GM12864 (cell line): ENCODE results near the gene SESN2.
"Not testable (repeated sequence)": the region's sequence is repeated elsewhere in the genome, so short reads cannot be mapped to it uniquely, and the experiment has no call there.

ENCODE experiments used
- DNase-seq: peaks from one replicate; pipeline ENCODE4 v3.0.0-alpha.2; 2011; ENCODE audit warnings: low read depth
- H3K4me3 ChIP-seq: 2 replicates; pipeline ENCODE4 v1.5.1; 2011; ENCODE audit warnings: mild to moderate bottlenecking, low read depth, low read length, control low read depth
- TF ChIP-seq, protein P1 (sequence below): IDR thresholded peaks from 2 replicates; pipeline ENCODE4 v1.5.1; 2011; ENCODE audit warnings: low read depth, mild to moderate bottlenecking, moderate library complexity, low read length, control low read depth, inconsistent platforms; ENCODE audit errors: missing control alignments

SESN2 gene

DNA sequence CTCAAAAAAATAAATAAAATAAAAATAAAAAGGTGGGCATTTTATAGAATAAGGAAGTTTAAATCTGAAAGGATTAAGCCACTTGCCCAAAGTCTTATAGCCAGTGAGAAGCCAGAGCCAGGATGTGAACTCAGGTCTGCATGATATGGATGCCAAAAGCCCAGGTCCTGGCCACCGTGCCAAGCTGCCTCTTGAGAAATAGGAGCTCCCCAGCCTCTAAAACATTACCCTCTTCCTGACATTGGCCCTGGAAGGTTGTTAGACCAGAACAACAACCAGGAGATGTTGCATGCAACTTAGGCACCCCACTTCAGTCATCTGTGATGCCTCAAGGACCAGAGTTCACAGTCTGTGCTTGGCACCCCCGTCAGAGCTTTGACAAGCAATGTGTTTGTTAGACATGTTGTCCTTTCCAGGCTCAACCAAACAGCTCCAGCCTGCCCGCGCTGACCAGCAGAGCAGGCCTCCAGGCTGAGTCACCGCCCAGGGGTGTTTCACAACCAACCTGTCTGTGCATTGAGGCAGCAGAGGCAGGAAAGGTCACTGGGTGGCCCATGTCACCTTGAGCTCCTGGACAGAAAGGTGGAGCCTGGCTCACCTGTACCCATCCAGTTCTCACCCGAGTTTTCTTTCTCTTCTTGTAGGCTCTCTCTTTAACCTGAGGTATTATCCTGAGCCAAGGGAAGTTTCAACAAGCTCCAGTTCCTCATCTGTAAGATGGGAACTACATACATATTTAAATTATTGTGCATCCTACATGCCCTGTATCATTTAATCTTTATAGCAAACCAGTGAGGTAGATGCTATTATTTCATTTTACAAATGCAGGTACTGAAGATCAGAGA, 54.6 kb downstream of the SESN2 start:
- H3K4me3 ChIP-seq: no peak overlapping the region
- TF ChIP-seq, protein P1, sequence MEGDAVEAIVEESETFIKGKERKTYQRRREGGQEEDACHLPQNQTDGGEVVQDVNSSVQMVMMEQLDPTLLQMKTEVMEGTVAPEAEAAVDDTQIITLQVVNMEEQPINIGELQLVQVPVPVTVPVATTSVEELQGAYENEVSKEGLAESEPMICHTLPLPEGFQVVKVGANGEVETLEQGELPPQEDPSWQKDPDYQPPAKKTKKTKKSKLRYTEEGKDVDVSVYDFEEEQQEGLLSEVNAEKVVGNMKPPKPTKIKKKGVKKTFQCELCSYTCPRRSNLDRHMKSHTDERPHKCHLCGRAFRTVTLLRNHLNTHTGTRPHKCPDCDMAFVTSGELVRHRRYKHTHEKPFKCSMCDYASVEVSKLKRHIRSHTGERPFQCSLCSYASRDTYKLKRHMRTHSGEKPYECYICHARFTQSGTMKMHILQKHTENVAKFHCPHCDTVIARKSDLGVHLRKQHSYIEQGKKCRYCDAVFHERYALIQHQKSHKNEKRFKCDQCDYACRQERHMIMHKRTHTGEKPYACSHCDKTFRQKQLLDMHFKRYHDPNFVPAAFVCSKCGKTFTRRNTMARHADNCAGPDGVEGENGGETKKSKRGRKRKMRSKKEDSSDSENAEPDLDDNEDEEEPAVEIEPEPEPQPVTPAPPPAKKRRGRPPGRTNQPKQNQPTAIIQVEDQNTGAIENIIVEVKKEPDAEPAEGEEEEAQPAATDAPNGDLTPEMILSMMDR: no peak
- DNase-seq: no peak

DNA sequence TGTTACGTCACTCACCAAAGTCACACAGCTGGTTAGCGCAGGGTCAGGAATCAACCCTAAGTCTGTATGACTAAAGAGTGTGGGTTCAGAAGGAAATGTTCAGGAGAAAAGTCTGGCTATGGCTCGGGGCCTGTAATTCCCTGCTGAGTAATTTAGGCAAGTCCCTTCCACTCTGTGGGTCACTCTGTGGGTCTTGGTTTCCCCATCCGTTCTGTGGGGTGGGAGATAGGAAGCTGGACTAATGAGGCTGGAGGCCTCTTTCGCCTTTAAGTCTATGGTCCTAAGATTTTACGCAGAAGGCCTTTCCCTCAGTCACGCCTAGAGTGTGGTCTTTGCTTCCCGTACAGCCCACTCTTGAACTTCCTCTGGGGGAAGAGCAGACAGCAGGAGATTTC, 55.2 kb downstream of the SESN2 start:
- no peak for DNase-seq
- H3K4me3 ChIP-seq: no peak overlapping the region

DNA sequence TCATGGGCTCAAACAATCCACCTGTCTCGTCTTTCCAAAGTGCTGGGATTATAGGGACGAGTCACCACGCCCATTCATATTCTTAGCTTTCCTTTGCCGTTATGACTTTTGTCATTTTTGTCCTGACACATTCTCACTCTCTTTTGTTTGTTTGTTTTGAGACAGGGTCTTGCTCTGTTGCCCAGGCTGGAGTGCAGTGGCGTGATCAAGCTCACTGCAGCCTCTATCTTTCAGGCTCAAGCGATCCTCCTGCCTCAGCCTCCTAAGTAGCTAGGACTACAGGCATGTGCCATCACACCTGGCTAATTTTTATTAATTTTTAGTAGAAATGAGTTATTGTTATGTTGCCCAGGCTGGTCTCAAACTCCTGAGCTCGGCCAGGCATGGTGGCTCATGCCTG, 57.7 kb downstream of the SESN2 start:
- TF ChIP-seq, protein P1: no peak
- no peak for DNase-seq

More for the DNA sequence above, 55.2 kb downstream of the SESN2 start:
- TF ChIP-seq, protein P1: no peak

DNA sequence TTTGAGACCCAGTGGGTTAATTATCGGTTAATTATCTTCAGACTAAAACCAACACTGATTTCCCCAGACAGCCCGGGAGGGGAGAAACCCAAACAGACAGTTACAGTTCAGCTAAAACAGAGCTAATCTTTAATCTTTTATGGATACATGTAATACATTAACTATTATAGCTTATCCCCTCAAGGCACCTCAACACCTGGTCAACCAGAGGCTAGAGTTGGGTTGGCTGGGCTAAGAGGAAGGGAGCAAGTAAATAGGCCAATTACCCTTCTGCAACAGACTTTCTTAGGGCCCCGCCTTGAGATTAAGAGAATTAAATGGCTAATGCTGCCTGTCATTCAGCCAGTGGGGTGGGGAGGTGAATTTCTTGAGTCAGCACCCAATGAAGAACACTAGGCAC, 62.9 kb downstream of the SESN2 start:
- no peak for DNase-seq
- TF ChIP-seq, protein P1: no peak
- no peak overlapping the region for H3K4me3 ChIP-seq

More for the DNA sequence above, 57.7 kb downstream of the SESN2 start:
- H3K4me3 ChIP-seq: no peak overlapping the region

DNA sequence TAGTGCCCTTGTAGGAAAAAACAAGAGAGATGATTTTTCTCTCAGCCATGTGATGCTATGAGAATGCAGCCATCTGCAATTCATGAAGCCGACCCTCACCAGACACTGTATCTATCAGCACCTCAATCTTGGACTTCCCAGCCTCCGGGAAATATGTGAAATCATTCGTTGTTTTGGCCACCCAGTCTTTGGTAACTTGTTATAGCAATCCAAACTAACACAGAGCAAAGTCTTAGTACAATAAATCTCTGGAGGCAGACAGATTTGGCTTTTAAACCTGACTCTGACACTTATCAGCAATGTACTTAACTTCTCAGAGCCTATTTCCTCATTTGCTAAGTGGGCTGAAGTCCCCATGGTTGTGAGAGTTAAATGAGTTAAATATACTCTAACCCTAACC, 64.4 kb downstream of the SESN2 start:
- no peak for DNase-seq
- H3K4me3 ChIP-seq: no peak overlapping the region
- TF ChIP-seq, protein P1: no peak

DNA sequence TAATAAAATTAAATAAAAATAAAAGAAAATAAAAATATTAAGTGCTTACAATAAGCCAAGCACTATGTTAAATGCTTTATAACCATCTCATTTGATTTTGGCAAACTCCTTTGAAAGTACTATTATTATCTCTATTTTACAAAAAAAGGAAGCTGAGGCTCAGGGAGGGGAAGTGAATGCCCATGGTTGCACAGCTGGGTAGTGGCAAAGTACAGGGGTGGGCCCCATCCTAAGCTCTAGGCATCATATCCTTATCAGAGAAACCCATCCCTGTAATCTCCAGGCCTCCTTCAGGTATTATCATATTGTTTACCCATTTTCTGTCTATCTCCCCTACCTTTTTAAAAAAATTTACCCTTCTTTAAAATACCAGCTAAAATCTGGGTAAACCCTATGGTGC, 67.2 kb downstream of the SESN2 start:
- TF ChIP-seq, protein P1: no peak
- H3K4me3 ChIP-seq: no peak overlapping the region
- DNase-seq: no peak

DNA sequence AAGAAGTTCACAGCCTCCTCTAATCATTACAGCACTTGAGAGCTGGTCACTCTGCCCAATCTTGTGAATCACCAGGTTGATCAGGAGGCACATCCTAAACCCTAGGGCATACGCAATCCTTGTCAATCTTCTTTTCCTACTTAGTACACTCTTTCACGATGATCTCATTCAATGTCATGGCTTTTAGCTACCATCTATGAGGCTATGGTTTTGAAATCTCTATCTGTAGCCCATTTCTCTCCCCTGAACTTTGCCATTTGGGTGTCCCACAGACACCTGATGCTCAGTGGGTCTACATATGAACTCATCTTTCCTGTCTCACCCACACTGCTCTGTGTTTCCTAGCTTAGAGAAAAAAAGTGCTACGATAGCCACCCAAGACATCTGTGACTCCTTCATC, 67.7 kb downstream of the SESN2 start:
- TF ChIP-seq, protein P1: no peak

DNA sequence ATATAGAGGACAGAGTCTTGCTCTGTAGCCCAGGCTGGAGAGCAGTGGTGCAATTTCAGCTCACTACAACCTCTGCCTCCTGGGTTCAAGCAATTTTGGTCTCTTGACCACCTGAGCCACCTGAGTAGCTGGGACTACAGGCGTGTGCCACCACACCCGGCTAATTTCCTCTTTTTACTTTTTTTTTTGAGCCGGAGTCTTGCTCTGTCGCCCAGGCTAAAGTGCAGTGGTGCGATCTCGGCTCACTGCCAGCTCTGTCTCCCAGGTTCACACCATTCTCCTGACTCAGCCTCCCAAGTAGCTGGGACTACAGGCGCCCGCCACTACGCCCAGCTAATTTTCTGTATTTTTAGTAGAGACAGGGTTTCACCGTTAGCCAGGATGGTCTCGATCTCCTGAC, 68.1 kb downstream of the SESN2 start:
- not testable (repeated sequence) for H3K4me3 ChIP-seq, DNase-seq

More for the DNA sequence above, 67.7 kb downstream of the SESN2 start:
- DNase-seq: no peak
- no peak overlapping the region for H3K4me3 ChIP-seq
